HG02943 (cell line): ENCODE measurements around the gene PEMT.
A peak's percentile ranks its signal among the peaks of the same experiment; 100 is the strongest.
"Not testable (repeated sequence)": the region's sequence is repeated elsewhere in the genome, so short reads cannot be mapped to it uniquely, and the experiment has no call there.

Experiments
- ATAC-seq: cut with Tn5 transposase; IDR thresholded peaks from one replicate; pipeline ENCODE4 v1.9.1; 2021; ENCODE audit warnings: mild to moderate bottlenecking, low read depth, moderate library complexity; ENCODE audit not compliant: unreplicated experiment

Gene PEMT

GRCh38 chr17:17493249-17493985, 98.1 kb downstream of the PEMT start:
- no peak for ATAC-seq

- no peak for ATAC-seq
These were observed 98.9 kb downstream of the PEMT start for GRCh38 chr17:17492571-17492970.

- ATAC-seq, result no peak
These were observed 99.4 kb downstream of the PEMT start for GRCh38 chr17:17492085-17492484.

- ATAC-seq, result no peak
These were observed 99.9 kb downstream of the PEMT start for GRCh38 chr17:17491546-17491988.

GRCh38 chr17:17491031-17491471, 100.5 kb downstream of the PEMT start:
- ATAC-seq, result no peak

- ATAC-seq, result no peak
These were observed 103.5 kb downstream of the PEMT start for GRCh38 chr17:17487998-17488397.

GRCh38 chr17:17486416-17486815, 105.1 kb downstream of the PEMT start:
- not testable (repeated sequence) for ATAC-seq

GRCh38 chr17:17485420-17485819, 106.1 kb downstream of the PEMT start:
- ATAC-seq, result no peak

- no peak for ATAC-seq
These were observed 107.0 kb downstream of the PEMT start for GRCh38 chr17:17484451-17484899.

GRCh38 chr17:17481860-17482259, 109.6 kb downstream of the PEMT start:
- no peak for ATAC-seq

- no peak for ATAC-seq
These were observed 110.8 kb downstream of the PEMT start for GRCh38 chr17:17480593-17481148.

- ATAC-seq, result no peak
These were observed 112.3 kb downstream of the PEMT start for GRCh38 chr17:17479209-17479608.

- peak; percentile 78 for ATAC-seq
These were observed 114.5 kb downstream of the PEMT start, which contains the start of gene MED9 for GRCh38 chr17:17476865-17477467. Gene MED9 (plus strand): TSS chr17:17477000. CDS start chr17:17477042, 42 bp downstream.

- ATAC-seq, result no peak
These were observed 117.2 kb downstream of the PEMT start for GRCh38 chr17:17474341-17474740.

GRCh38 chr17:17472333-17472920, 119.1 kb downstream of the PEMT start:
- ATAC-seq, result no peak

- ATAC-seq, result no peak
These were observed 121.5 kb downstream of the PEMT start for GRCh38 chr17:17469996-17470395.

GRCh38 chr17:17469358-17469757, 122.2 kb downstream of the PEMT start:
- ATAC-seq, result no peak

GRCh38 chr17:17468217-17469010, 123.1 kb downstream of the PEMT start:
- ATAC-seq, result no peak

GRCh38 chr17:17467720-17468119, 123.8 kb downstream of the PEMT start:
- ATAC-seq, result no peak

- ATAC-seq, result no peak
These were observed 124.5 kb downstream of the PEMT start for GRCh38 chr17:17467016-17467415.
